Measurements from ENCODE around the gene SFT2D1. TPM values are rescaled to one million over a fixed set of nuclear protein-coding genes. Genes with fewer than 3 reads are reported as not detected.

SFT2D1 gene
- total RNA-seq, 1 experiment from 2014 or later: 28.1 TPM

- in situ Hi-C loops (cut with HindIII; ENCODE audit: low sequenced_read_pairs): no loop called here
- no peak for DNase-seq (ENCODE audit: low spot score)
These were observed 3.5 kb downstream of the SFT2D1 start for GRCh38 chr6:166338854-166339253.

GRCh38 chr6:166336847-166337246 is 5.5 kb downstream of the SFT2D1 start:
- DNase-seq (ENCODE audit: low spot score): no peak
- in situ Hi-C loops (cut with HindIII; ENCODE audit: low sequenced_read_pairs): no loop called here

GRCh38 chr6:166335378-166336302 is 6.7 kb downstream of the SFT2D1 start:
- DNase-seq (ENCODE audit: low spot score): no peak
- in situ Hi-C loops (cut with HindIII; ENCODE audit: low sequenced_read_pairs): no loop called here

GRCh38 chr6:166334878-166335277 is 7.5 kb downstream of the SFT2D1 start:
- in situ Hi-C loops (cut with HindIII; ENCODE audit: low sequenced_read_pairs): no loop called here
- no peak for DNase-seq (ENCODE audit: low spot score)

GRCh38 chr6:166333172-166333995 is 9.0 kb downstream of the SFT2D1 start:
- no peak for DNase-seq (ENCODE audit: low spot score)
- in situ Hi-C loops (cut with HindIII; ENCODE audit: low sequenced_read_pairs): no loop called here

- in situ Hi-C loops (cut with HindIII; ENCODE audit: low sequenced_read_pairs): no loop called here
These were observed 10.6 kb downstream of the SFT2D1 start for GRCh38 chr6:166331503-166332415.

GRCh38 chr6:166330612-166331011 is 11.7 kb downstream of the SFT2D1 start:
- in situ Hi-C loops (cut with HindIII; ENCODE audit: low sequenced_read_pairs): no loop called here
- peak; percentile 19 for DNase-seq (ENCODE audit: low spot score)

More at GRCh38 chr6:166331503-166332415, 10.6 kb downstream of the SFT2D1 start:
- peak; percentile 12 for DNase-seq (ENCODE audit: low spot score)

GRCh38 chr6:166325383-166326042 is 16.8 kb downstream of the SFT2D1 start:
- DNase-seq (ENCODE audit: low spot score): no peak
- in situ Hi-C loops (cut with HindIII; ENCODE audit: low sequenced_read_pairs): no loop called here

- in situ Hi-C loops (cut with HindIII; ENCODE audit: low sequenced_read_pairs): no loop called here
- no peak for DNase-seq (ENCODE audit: low spot score)
These were observed 18.9 kb downstream of the SFT2D1 start for GRCh38 chr6:166323395-166323794.

DNA sequence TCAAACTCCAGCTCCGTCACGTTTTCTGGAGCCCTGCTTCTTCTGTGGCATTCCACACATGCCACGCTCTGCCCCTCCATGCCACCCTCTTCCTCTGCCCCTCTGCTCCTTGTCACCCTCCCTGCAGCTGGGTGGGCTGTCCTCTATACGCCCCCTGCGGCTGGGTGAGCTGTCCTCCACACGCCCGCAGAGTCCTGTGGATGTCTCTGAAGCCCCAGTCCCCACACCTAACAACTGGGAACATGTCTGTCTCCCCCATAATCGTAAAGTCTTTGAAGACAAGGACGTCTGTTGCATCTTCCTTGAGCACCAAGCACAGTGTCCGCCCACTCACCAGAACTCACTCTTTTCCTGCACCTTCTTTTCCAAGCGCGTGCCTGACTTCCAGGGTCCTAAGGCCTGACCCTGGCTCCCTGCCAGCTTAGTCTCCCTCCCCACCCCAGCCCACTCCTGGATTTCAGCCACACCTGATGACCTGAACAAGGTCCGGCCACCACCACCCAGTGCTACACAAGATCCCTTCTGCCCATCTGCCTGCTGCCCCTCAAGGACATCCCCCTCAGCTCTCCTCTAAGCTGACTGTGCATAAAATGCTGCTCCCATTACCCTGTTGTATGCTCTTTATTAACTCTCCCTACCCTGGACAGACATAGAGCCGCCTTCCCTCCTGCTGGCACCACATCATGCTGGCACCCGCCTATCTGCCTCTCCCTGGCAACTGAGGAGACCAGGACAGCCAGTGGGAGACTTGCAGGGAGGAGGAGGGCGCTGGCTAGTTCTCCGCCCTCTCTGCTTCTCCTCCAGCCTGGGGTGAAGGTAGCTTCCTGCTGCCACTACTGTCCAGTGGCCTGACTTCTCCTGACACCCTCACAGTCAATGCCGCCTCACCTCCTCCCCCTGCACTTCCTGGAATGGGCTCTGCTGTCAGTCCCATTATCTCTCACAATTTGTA is 23.4 kb downstream of the SFT2D1 start:
- no peak for DNase-seq (ENCODE audit: low spot score)
- in situ Hi-C loops (cut with HindIII; ENCODE audit: low sequenced_read_pairs): no loop called here

GRCh38 chr6:166318227-166318626 is 24.1 kb downstream of the SFT2D1 start:
- in situ Hi-C loops (cut with HindIII; ENCODE audit: low sequenced_read_pairs): no loop called here
- DNase-seq (ENCODE audit: low spot score): no peak

- in situ Hi-C loops (cut with HindIII; ENCODE audit: low sequenced_read_pairs): no loop called here
These were observed 24.8 kb downstream of the SFT2D1 start for GRCh38 chr6:166317261-166318212.

GRCh38 chr6:166315436-166315835 is 26.9 kb downstream of the SFT2D1 start:
- in situ Hi-C loops (cut with HindIII; ENCODE audit: low sequenced_read_pairs): no loop called here
- DNase-seq (ENCODE audit: low spot score): no peak

More at GRCh38 chr6:166317261-166318212, 24.8 kb downstream of the SFT2D1 start:
- no peak for DNase-seq (ENCODE audit: low spot score)

- in situ Hi-C loops (cut with HindIII; ENCODE audit: low sequenced_read_pairs): no loop called here
- DNase-seq (ENCODE audit: low spot score): no peak
These were observed 27.9 kb downstream of the SFT2D1 start for GRCh38 chr6:166314454-166314853.

DNA sequence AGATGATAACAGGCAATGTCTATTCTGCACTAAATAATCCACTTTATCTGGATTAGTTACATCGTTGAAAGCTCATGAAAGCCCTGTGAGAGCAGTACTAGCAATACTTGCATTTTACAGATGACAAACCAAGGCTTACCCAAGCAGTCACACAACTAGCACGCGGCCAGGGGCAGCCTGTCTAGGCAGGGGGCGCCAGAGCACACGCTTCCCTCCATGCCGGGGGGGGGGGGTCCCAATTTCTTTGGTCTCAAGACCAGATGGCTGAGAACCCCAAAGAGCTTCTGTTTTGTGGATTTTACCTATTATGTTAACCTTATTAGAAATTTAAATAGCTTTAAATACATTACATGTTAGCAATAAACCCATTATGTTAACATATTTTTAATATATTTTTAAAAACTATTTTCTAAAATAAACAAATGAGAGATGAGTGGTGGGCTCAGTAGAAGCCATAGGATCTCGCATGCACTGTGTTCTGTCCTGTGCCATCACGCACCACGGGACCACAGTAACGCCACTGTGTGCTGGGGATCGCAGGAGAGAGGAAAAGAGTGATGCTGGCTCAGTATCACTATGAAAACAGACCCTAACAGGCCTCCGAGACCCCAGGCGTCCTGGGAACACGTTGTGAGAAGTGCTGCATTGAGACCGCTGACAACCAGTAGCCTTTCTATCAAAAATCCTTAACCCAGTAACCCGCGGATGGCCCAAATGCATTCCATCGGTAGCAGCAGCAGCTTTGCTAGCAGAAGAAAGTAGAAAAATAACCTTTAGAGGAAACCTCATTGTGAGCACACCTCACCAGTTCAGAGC is 28.9 kb downstream of the SFT2D1 start:
- peak; percentile 21 for DNase-seq (ENCODE audit: low spot score)
- in situ Hi-C loops (cut with HindIII; ENCODE audit: low sequenced_read_pairs): no loop called here

GRCh38 chr6:166312832-166313231 is 29.5 kb downstream of the SFT2D1 start:
- in situ Hi-C loops (cut with HindIII; ENCODE audit: low sequenced_read_pairs): no loop called here
- no peak for DNase-seq (ENCODE audit: low spot score)

Data from G401 (cell line).